Small intestine (tissue), 7 donors: ENCODE measurements around the gene ARHGAP8. TPM values are rescaled to one million over a fixed set of nuclear protein-coding genes. Genes with fewer than 3 reads are reported as not detected.

Source experiments
- DNase-seq, 2 donors: peaks; one replicate each; pipeline versions ENCODE4 v3.0.0 to v3.0.0-alpha.2; 2013
- FAIRE-seq: peaks from 2 replicates; lab custom pipeline; 2012; peaks lifted over from hg19 to GRCh38; lab: Jason Lieb, UNC
- H3K27ac ChIP-seq, 3 donors: one replicate each; pipeline ENCODE4 v1.5.1; 2013; ENCODE audit warnings: low read length in 2 of 3, mild to moderate bottlenecking in 2 of 3, control low read depth in 1 of 3, inconsistent platforms in 1 of 3, low read depth in 1 of 3, moderate library complexity in 1 of 3
- H3K27me3 ChIP-seq, 3 donors: one replicate each; pipeline ENCODE4 v1.6.1; 2013; ENCODE audit warnings: low read length in 3 of 3, inconsistent platforms in 1 of 3; ENCODE audit not compliant: control insufficient read depth in 3 of 3, insufficient read depth in 3 of 3
- H3K36me3 ChIP-seq, 3 donors: one replicate each; pipeline ENCODE4 v1.6.1; 2013; ENCODE audit warnings: low read length in 3 of 3, inconsistent platforms in 1 of 3, low read depth in 1 of 3, mild to moderate bottlenecking in 1 of 3, moderate library complexity in 1 of 3; ENCODE audit not compliant: control insufficient read depth in 3 of 3, insufficient read depth in 2 of 3
- H3K4me1 ChIP-seq, 3 donors: one replicate each; pipeline ENCODE4 v1.6.1; 2013; ENCODE audit warnings: low read length in 2 of 3, inconsistent platforms in 1 of 3, low read depth in 1 of 3, mild to moderate bottlenecking in 1 of 3, moderate library complexity in 1 of 3; ENCODE audit not compliant: control insufficient read depth in 3 of 3, insufficient read depth in 2 of 3
- H3K4me3 ChIP-seq, 3 donors: one replicate each; pipeline ENCODE4 v1.5.1; 2013; ENCODE audit warnings: low read length in 3 of 3, control low read depth in 1 of 3, inconsistent platforms in 1 of 3, low read depth in 1 of 3, mild to moderate bottlenecking in 1 of 3, moderate library complexity in 1 of 3
- H3K9me3 ChIP-seq, 2 donors: one replicate each; pipeline ENCODE4 v1.6.1; 2013; ENCODE audit warnings: low read depth in 1 of 2, low read length in 1 of 2; ENCODE audit not compliant: control insufficient read depth in 2 of 2, insufficient read depth in 1 of 2
- WGBS, 3 donors: extraction: QIAGEN DNeasy Blood & Tissue Kit; methylation state at CpG; one replicate each; pipeline ENCODE4 v1.1.7; 2013; 5-methylcytosine and 5-hydroxymethylcytosine counted together
- polyA plus RNA-seq, 4 donors: library from polyadenylated mRNA; stranded (reverse) in 3 of 4; unstranded in 1 of 4; fragments of 200-250 nt in 3 of 4; fragments of 120-200 nt in 1 of 4; gene quantifications; one replicate each; pipeline versions ENCODE4 v1.2.1 to v1.2.3, GENCODE V29; 2013
- donor health status: healthy with polysubstance abuse.
- donor health status: control.
- donor health status: control.
- donor health status: Bipolar disorder and iron deficiency.
- donor health status: healthy.

ARHGAP8 gene
- polyA plus RNA-seq, 4 donors, result 1.6 to 20.3 (median 9.3) TPM

GRCh38 chr22:44809456-44809855 is 57.1 kb downstream of the ARHGAP8 start:
- no peaks in the 10 kb centered on the region for H3K4me1 ChIP-seq
- no peaks in the 10 kb centered on the region for H3K27me3 ChIP-seq
- DNase-seq, result no peak
- WGBS, 3 donors, result 90 to 95% (median 91%) methylated on average over 11 of the region's 11 CpGs
- no peak for FAIRE-seq
- peaks cover 0 to 8% of the 10 kb centered on the region in 2 donors for H3K9me3 ChIP-seq
- H3K27ac ChIP-seq, result no peak overlapping the region
- H3K4me3 ChIP-seq, result no peak overlapping the region
- peaks cover 0 to 10% (median 0%) of the 10 kb centered on the region in 3 donors for H3K36me3 ChIP-seq

DNA sequence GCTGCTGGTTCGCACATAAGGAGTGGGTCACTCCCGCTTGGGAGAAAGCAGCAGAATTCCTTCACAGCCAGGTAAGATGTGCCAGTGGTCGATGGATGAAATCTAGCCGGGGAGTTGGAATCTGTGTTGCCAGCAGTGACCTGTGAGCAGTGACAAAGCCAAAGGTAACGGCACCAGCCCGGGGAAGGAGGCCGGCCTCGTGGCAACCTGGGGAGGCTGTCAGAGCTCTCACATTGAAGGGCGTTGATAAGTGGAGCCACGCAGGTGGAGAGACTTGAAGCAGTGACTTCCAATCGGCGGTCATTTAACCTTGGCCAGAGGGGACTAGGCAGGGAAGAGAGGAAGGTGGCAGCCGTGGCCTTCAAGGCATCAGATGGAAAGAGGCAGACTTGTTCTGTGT is 58.8 kb downstream of the ARHGAP8 start:
- DNase-seq (no peak), FAIRE-seq (no peak)
- 91 to 93% (median 92%) methylated on average over 13 of the region's 13 CpGs for WGBS, 3 donors

GRCh38 chr22:44813416-44813815 is 61.0 kb downstream of the ARHGAP8 start:
- 54 to 92% (median 91%) methylated on average over 2 of the region's 2 CpGs for WGBS, 3 donors
- no peak overlapping the region for H3K4me3 ChIP-seq
- no peaks in the 10 kb centered on the region for H3K4me1 ChIP-seq
- FAIRE-seq, result no peak
- peaks cover 0 to 14% (median 0%) of the 10 kb centered on the region in 3 donors for H3K36me3 ChIP-seq
- H3K9me3 ChIP-seq, result peaks cover 0 to 8% of the 10 kb centered on the region in 2 donors
- H3K27me3 ChIP-seq, result no peaks in the 10 kb centered on the region
- DNase-seq, result no peak
- H3K27ac ChIP-seq, result no peak overlapping the region

More for the DNA sequence above, 58.8 kb downstream of the ARHGAP8 start:
- H3K27me3 ChIP-seq, result no peaks in the 10 kb centered on the region
- H3K27ac ChIP-seq, result no peak overlapping the region
- H3K36me3 ChIP-seq, result peaks cover 0 to 14% (median 0%) of the 10 kb centered on the region in 3 donors
- H3K9me3 ChIP-seq, result peaks cover 0 to 8% of the 10 kb centered on the region in 2 donors
- no peaks in the 10 kb centered on the region for H3K4me1 ChIP-seq
- no peak overlapping the region for H3K4me3 ChIP-seq

DNA sequence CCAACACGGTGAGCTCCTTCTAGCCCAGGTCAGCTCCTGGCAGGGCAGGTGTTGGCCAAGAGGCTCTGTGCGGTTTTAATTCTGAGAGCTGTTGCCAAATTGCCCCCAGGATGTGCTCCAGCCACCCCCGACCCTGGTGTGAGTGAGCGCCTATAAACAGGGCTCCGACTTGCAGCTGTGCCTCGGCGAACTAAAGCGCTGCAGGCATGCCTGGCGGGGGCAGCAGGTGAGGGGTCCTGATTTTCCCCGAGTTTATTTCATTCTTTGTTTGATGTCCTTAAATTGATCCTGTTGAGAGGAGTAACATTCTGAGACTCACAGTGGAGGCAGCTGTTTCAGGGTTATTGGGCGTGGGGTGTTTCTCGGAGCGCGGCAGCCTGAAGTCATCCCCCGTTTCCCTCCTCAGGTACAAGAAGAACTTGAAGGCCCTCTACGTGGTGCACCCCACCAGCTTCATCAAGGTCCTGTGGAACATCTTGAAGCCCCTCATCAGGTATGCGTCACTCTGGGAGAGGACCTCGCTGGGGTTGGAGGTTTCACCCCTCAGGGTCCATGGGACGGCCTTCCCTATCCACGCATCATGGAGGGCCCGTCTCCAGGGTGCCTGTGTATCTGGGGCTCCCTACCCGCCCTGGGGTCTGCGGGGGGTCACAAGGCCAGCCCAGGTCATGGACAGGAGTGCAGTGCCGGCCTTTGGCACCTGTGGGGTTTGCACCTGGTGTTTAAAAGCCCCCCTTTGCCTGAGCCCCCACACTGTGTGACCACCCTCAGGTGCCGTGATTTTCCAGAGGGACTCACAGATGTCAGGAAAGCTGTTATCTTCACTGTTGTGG is 62.1 kb downstream of the ARHGAP8 start:
- Histone ChIP-seq H3K36me3 (peaks cover 0 to 14% (median 3%) of the 10 kb centered on the region in 3 donors), H3K27ac (no peak overlapping the region), H3K27me3 (no peaks in the 10 kb centered on the region), H3K4me1 (no peaks in the 10 kb centered on the region), H3K4me3 (no peak overlapping the region), H3K9me3 (peaks cover 0 to 8% of the 10 kb centered on the region in 2 donors)
- FAIRE-seq (no peak), DNase-seq (no peak)
- WGBS, 3 donors, result 90 to 92% (median 91%) methylated on average over 25 of the region's 25 CpGs

DNA sequence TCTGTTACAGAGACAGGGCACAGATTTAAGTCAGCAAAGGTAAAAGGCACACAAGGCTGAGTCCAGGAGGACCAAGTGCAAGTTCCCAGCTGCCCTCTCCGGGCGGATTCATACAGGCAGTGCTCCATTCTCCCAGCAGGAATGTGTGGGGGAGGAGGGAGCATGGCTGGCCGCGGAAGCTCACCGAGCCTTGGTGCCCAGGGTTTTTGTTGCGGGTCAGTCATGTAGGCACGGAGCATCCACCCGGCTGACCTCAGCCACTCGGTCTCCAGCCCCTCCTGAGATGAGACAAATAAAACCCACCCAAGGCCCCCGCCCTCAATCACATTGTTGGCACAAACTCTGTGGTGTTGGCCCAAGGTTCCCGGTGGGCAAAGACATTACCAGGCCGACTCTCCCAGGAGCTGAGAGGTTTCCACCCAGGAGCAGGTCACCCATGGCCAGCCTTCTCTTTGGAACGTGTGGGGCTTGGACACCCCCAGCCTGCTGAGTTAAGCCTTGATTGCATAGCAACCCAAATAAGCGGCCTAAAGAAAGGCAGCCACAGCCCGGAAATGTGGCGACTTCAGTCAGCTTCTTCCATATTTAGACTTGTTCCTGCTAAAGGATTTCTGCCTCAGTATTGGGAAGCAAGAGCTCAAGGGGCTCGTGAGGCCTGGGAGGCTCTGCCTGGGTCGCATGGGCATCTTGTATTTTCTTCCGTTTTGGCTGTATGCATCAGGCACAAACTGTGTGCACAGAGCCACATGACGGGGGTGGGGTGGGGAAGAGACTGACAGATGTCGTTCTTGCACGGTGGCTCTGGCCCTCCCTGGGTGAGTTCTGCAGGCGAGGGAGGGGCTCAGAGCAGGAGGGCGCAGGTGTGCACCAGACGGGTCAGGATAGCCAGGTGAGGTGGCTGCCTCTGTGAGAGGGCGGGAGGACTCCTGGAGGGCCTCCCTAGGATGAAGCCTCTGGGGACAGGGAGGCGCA is 63.0 kb downstream of the ARHGAP8 start:
- H3K4me1 ChIP-seq, result no peaks in the 10 kb centered on the region
- FAIRE-seq (no peak), DNase-seq (no peak)
- WGBS, 3 donors, result 85 to 89% (median 87%) methylated on average over 27 of the region's 27 CpGs
- peaks cover 0 to 17% (median 3%) of the 10 kb centered on the region in 3 donors for H3K36me3 ChIP-seq
- peaks cover 0 to 8% of the 10 kb centered on the region in 2 donors for H3K9me3 ChIP-seq
- H3K27me3 ChIP-seq, result no peaks in the 10 kb centered on the region
- no peak overlapping the region for H3K4me3 ChIP-seq
- no peak overlapping the region for H3K27ac ChIP-seq

DNA sequence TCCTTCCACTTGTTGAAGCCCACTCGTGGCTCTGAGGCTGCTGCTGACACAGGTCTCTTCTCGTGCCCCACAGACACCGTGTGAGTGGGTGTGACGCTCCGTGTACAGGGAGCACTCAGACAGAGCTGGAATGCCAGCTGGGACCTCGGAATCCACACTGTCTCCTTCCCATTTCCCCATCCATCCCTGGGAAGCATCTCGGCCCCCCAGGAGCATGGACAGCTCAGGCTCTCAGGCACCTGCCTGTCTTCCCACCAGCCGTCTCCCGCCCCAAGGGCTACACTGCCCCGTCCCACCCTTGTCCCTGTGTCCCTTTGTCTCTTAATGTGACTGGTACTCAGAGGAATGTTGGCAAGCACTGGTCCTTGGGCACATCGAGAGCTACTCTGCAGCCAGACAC is 63.8 kb downstream of the ARHGAP8 start:
- DNase-seq (no peak), FAIRE-seq (no peak)
- Histone ChIP-seq H3K27ac (no peak overlapping the region), H3K4me1 (no peaks in the 10 kb centered on the region), H3K36me3 (peaks cover 0 to 12% (median 3%) of the 10 kb centered on the region in 3 donors), H3K4me3 (no peak overlapping the region), H3K27me3 (no peaks in the 10 kb centered on the region), H3K9me3 (peaks cover 0 to 8% of the 10 kb centered on the region in 2 donors)
- 79 to 83% (median 82%) methylated on average over 11 of the region's 11 CpGs for WGBS, 3 donors

DNA sequence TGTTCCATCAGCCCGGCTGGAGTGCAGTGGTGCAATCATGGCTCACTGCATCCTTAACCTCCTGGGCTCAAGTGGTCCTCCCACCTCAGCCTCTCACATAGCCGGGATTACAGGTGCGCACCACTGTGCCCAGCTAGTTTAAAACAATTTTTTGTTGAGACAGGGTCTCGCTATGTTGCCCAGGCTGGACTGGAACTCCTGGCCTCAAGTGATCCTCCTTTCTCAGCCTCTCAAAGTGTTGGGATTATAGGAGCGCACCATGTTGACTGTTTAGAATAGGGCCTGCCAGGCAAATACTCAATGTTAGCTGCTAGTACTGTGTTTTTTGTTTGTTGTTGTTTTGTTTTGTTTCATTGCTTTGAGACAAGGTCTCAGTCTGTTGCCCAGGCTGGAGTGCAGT is 66.4 kb downstream of the ARHGAP8 start:
- DNase-seq, result no peak
- Histone ChIP-seq H3K27ac (no peak overlapping the region), H3K9me3 (no peaks in the 10 kb centered on the region), H3K36me3 (peaks cover 0 to 20% (median 3%) of the 10 kb centered on the region in 3 donors), H3K4me1 (no peaks in the 10 kb centered on the region), H3K27me3 (no peaks in the 10 kb centered on the region), H3K4me3 (no peak overlapping the region)
- no peak for FAIRE-seq
- 93 to 98% (median 96%) methylated on average over 5 of the region's 5 CpGs for WGBS, 3 donors

DNA sequence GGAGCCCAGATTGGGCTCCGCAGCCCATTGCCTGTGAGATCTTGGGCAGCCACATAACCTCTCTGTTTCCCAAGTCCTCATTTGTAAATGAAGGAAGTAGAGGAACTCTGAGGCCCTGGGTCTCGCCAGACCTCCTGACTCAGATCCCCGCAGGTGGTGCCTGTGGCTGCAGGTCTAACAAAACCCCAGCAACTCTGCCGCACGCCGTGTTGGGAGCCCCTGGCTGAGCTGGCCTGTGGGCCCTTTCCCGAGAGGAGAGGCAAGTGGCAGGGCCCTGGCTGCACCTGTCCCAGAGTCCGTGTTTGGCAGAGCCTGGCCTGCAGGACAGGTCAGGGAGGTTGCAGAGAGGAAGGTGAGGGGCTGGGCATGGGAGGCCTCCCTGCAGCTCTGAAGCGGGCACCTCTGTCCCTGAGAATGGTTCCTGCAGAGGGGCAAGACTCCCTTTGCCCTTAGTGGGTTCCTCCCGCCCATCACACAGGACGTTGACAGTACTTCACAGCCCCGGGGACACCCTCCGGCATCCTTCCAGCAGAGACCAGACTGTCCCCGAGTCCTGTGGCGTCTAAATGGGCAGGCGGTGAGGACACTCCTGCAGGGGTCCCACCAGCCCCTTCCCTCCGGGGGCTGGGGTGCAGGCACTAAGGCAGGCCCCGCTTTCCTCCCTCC is 67.7 kb downstream of the ARHGAP8 start:
- Histone ChIP-seq H3K27ac (no peak overlapping the region), H3K4me1 (no peaks in the 10 kb centered on the region), H3K9me3 (no peaks in the 10 kb centered on the region), H3K36me3 (peaks cover 0 to 18% (median 3%) of the 10 kb centered on the region in 3 donors), H3K27me3 (no peaks in the 10 kb centered on the region), H3K4me3 (no peak overlapping the region)
- DNase-seq (no peak), FAIRE-seq (no peak)
- WGBS, 3 donors, result 75 to 84% (median 78%) methylated on average over 17 to 18 of the region's 18 CpGs
